ES-I3 (cell line): ENCODE data around the gene SOD3.

Experiments used
- H3K36me3 ChIP-seq: 2 replicates; pipeline ENCODE4 v1.6.1; 2013; ENCODE audit warnings: mild to moderate bottlenecking, low read length, control low read depth, moderate library complexity; ENCODE audit not compliant: insufficient read depth
- H3K4me1 ChIP-seq: 2 replicates; pipeline ENCODE4 v1.6.1; 2013; ENCODE audit warnings: mild to moderate bottlenecking, control low read depth, low read length; ENCODE audit not compliant: insufficient read depth
- H3K9ac ChIP-seq: 2 replicates; pipeline ENCODE4 v1.6.1; 2013; ENCODE audit warnings: low read depth, mild to moderate bottlenecking, low read length, moderate library complexity
- H3K9me3 ChIP-seq: 2 replicates; pipeline ENCODE4 v1.6.1; 2013; ENCODE audit warnings: mild to moderate bottlenecking, low read length, moderate library complexity; ENCODE audit not compliant: control insufficient read depth, insufficient read depth

The SOD3 gene

DNA sequence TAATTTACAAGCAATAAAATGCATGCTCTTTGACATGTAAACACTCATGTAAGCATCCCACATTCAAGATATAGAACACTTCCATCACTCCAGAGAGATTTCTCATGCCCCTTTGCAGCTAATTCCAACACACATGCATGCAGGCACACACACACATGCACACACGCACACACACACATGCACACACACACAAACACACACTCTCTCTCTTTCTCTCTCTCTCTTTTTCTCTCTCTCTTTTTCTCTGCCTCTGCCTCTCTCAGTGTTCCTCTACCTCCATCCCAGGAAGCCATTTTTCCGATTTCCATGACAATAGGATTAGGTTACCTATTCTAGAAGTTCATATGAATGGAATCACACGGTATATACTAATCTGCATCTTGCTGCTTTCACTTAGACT is 11.9 kb upstream of the SOD3 start:
- H3K9me3 ChIP-seq, result no peaks in the 10 kb centered on the region
- H3K4me1 ChIP-seq, result no peaks in the 10 kb centered on the region
- H3K9ac ChIP-seq, result no peak overlapping the region
- no peaks in the 10 kb centered on the region for H3K36me3 ChIP-seq

DNA sequence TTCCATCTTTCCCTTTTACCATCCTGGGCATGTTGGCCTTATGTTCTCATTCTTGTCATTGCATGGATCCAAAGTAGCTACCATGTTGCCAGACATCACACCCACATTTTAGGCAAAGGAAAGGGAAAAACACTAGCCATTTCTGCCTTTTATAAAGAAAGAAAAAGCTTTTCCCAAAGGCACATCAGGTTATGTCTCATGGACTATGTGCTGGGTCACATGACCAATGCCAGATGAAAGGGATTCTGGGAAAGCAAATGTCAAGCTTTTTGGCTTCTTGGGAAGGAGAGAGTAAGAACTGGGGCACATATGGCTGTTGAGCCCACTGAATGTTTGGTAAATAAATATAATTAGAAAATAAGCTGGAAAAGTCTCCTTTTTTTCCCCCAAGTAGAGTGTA is 4.3 kb upstream of the SOD3 start:
- Histone ChIP-seq H3K4me1 (0 out of 2 replicates have a peak, but pooled peaks cover 7% of the 10 kb centered on the region), H3K9me3 (no peaks in the 10 kb centered on the region), H3K36me3 (no peaks in the 10 kb centered on the region), H3K9ac (no peak overlapping the region)

GRCh38 chr4:24792552-24792951 is 2.8 kb upstream of the SOD3 start:
- Histone ChIP-seq H3K36me3 (no peaks in the 10 kb centered on the region), H3K9ac (no peak overlapping the region), H3K4me1 (0 out of 2 replicates have a peak, but pooled peaks cover 7% of the 10 kb centered on the region), H3K9me3 (no peaks in the 10 kb centered on the region)

- 0 out of 2 replicates have a peak, but pooled peaks cover 7% of the 10 kb centered on the region for H3K4me1 ChIP-seq
- H3K9ac ChIP-seq, result no peak overlapping the region
- H3K9me3 ChIP-seq, result no peaks in the 10 kb centered on the region
- no peaks in the 10 kb centered on the region for H3K36me3 ChIP-seq
These were observed 2.0 kb upstream of the SOD3 start for GRCh38 chr4:24793219-24794005.

GRCh38 chr4:24794051-24794450 is 1.3 kb upstream of the SOD3 start:
- 0 out of 2 replicates have a peak, but pooled peaks cover 7% of the 10 kb centered on the region for H3K4me1 ChIP-seq
- no peaks in the 10 kb centered on the region for H3K9me3 ChIP-seq
- no peaks in the 10 kb centered on the region for H3K36me3 ChIP-seq
- no peak overlapping the region for H3K9ac ChIP-seq

- Histone ChIP-seq H3K4me1 (0 out of 2 replicates have a peak, but pooled peaks cover 7% of the 10 kb centered on the region), H3K36me3 (no peaks in the 10 kb centered on the region), H3K9me3 (no peaks in the 10 kb centered on the region), H3K9ac (peak overlapping the region; percentile 54; the same call in 1 of the 2 replicates)
These were observed 893 bp upstream of the SOD3 start for GRCh38 chr4:24794480-24794879.

DNA sequence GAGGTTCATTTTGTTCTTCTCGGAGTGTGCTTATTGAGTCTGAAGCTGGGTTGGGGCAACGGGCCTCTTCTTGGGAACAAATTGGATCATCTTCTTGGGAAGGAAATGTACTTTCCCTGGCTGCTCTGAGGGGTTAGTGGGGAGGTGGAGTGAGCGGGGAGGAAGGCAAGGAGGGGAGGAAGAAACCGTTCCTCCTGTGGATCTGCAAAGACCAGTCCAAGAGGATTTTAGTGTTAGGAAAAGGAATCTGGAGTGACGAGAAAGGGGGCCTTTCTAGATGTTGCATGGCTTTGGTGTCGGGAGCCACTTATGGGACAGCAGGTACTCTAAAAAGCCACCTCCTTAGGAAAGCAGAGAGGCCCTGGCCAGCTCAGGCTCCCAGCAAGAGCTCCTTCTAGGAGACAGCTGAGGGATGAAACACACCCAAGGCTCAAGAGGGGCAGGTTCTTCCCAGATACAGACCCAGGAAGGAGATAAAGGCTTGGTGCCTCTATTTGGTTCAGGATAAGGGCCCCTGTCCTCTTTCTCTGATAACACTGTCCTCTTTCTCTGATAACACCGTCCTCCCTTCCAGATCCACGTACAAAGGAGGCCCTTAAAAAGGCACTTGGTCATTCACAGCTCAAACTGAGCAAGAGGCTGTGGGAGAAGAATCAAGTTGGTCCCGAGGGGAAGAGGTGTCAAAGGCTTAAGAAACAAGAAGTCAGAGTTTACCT is 451 bp downstream of the SOD3 start:
- H3K4me1 ChIP-seq, result peaks cover 10% of the 10 kb centered on the region
- H3K9me3 ChIP-seq, result no peaks in the 10 kb centered on the region
- no peaks in the 10 kb centered on the region for H3K36me3 ChIP-seq
- H3K9ac ChIP-seq, result peak overlapping the region; percentile 54; the same call in 1 of the 2 replicates

DNA sequence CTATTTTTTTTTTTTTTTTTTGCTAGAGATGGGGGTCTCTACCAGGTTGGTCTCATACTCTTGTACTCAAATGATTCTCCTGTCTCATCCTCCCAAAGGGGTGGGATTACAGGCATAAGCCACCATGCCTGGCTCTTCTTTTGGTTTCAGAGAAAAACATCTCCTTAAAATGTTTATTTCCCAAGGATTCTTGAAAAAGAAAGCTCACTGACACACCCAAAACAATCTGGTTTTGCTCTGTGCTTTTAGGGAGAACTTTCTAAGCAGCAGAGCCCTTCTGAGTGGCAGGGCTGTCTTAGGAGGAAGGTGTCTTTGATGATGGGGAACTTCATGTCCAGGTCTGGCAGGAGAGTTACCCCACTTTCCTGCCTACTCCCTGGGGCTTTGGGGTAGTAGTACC is 1.2 kb downstream of the SOD3 start:
- H3K9ac ChIP-seq, result no peak overlapping the region
- H3K36me3 ChIP-seq, result no peaks in the 10 kb centered on the region
- H3K9me3 ChIP-seq, result no peaks in the 10 kb centered on the region
- H3K4me1 ChIP-seq, result peaks cover 17% of the 10 kb centered on the region

DNA sequence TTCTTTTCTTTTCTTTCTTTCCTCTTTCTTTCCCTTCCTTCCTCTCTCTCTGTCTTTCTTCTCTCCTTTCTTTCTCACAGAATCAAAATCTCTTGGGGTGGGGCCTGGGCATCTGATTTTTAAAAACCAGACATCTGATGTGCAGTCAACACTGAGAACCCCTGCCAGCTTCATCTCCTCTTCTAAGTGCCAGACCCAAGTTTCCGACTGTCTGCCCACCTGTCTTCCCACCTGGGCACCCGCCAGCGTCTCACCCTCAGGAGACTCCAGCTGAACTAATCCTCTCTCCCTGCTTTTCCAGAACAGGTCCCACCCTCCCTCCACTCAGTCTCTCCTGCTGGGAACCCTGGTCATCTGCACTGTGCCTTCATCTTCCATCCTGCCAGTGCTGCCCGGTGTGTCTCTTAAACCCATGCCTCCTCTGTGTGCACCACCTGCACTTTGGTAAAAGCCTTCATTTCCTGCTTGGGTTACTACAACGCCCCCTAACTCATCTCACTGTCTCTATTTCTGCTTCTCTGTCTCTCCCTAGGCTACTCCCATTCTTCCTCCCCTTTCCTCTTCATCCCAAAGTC is 2.8 kb downstream of the SOD3 start:
- Histone ChIP-seq H3K9ac (no peak overlapping the region), H3K36me3 (no peaks in the 10 kb centered on the region), H3K4me1 (peaks cover 17% of the 10 kb centered on the region)

GRCh38 chr4:24799196-24799543 is 3.8 kb downstream of the SOD3 start:
- Histone ChIP-seq H3K4me1 (peaks cover 17% of the 10 kb centered on the region), H3K36me3 (no peaks in the 10 kb centered on the region), H3K9me3 (no peaks in the 10 kb centered on the region), H3K9ac (no peak overlapping the region)

More for the DNA sequence above, 2.8 kb downstream of the SOD3 start:
- H3K9me3 ChIP-seq, result no peaks in the 10 kb centered on the region

- no peaks in the 10 kb centered on the region for H3K36me3 ChIP-seq
- peak overlapping the region; percentile 56; the same call in 1 of the 2 replicates for H3K9ac ChIP-seq
- H3K4me1 ChIP-seq, result peaks cover 13% of the 10 kb centered on the region
- no peaks in the 10 kb centered on the region for H3K9me3 ChIP-seq
These were observed 4.4 kb downstream of the SOD3 start for GRCh38 chr4:24799544-24800324.

GRCh38 chr4:24800325-24800895 is 5.0 kb downstream of the SOD3 start:
- no peaks in the 10 kb centered on the region for H3K36me3 ChIP-seq
- H3K4me1 ChIP-seq, result peaks cover 13% of the 10 kb centered on the region
- no peaks in the 10 kb centered on the region for H3K9me3 ChIP-seq
- peak overlapping the region; percentile 56 for H3K9ac ChIP-seq

DNA sequence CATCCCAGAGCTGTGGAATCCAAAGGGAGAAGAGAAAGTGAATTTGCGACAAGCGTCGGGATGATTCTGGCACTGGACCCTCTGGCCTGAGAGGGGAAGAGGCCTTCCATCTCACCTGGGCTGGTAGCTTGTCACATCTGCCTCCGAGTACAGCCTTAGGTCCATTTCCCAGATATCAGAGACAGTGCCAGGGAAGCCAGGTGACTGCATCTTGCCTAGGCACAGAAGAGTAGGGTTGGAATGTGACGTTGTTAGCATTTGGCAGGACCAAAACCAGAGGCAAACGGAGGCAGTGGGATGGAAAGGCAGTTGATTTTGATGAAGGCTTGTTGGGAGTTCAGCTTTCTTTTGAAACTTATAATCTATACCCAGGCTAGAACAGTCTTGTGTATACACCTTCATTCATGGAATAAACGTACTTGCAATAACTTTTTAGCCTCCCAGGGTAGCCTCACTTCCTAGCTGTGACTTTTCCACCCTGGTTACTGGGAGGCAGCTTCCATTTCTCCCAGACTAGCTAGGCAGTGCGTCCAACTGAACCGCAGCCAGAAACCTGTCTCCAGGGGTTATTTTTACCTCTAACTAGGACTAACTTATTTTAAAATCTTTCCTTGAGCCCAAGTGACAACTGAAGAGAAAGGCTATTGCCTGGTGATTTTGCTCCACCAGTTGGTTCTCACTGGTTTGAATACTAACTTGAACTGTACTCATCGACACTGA is 5.9 kb downstream of the SOD3 start:
- H3K9me3 ChIP-seq, result no peaks in the 10 kb centered on the region
- H3K36me3 ChIP-seq, result no peaks in the 10 kb centered on the region
- H3K9ac ChIP-seq, result no peak overlapping the region
- peaks cover 18% of the 10 kb centered on the region for H3K4me1 ChIP-seq
